ENCODE results near the gene SF3B3.
"Not testable (repeated sequence)": the region's sequence is repeated elsewhere in the genome, so short reads cannot be mapped to it uniquely, and the experiment has no call there.

The SF3B3 gene

DNA sequence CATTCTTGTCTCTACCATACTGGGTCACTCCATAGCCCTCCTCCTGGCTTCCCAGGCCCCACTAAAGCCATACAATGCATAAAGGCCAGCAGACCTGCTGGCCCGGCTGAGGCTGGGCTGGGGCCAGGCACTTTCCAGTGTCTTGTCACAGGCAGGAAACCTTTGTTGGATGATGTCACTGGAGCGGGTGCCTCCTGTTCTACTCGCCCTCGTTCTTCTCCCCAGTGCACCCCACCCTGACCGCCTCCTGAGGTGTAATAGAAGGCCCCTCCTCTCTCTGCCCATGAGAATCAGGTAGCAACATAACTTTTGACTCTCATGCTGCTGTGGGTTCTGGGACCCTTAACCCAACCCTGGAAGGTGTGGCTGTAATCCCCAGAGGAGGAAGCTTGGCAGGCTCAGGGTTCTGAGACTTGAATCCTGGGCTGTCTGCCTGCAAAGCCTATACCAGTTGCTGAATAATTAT is 68.5 kb downstream of the SF3B3 start:
- DNase-seq, result no peak

DNA sequence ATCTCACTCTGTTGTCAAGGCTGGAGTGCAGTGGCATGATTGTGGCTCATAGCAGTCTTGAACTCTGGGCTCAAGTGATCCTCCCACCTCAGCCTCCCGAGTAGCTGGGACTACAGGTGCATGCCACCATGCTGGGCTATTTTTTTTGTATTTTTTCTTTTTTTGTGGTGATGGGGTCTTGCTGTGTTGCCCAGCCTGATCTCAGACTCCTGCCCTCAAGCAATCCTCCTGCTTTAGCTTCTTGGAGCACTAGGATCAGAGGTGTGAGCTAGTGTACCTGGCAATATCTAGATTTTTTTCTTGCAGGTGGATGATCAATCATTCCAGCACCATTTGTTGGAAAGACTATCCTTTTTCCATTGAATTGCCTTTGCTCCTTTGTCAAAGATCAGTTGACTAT is 69.9 kb downstream of the SF3B3 start:
- DNase-seq, result no peak

DNA sequence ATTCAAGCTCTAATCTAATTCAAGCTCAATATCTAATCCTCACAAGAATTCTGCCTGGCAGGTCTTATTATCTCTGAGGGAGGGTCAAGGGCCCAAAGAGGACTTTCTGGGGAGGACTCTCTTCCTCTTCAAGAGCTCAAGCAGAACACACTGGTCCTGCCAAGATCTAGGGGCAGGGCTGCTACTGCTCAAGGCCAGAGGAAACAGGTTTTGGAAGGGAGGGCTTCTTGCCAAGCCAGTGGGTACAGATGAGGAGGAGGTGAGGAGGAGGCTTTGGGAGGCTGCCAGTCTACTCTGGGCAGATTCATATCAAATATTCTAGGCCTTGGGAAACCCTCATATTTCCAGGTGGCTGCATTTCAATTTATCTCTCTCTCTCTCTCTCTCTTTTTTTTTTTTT is 71.0 kb downstream of the SF3B3 start:
- no peak for DNase-seq

DNA sequence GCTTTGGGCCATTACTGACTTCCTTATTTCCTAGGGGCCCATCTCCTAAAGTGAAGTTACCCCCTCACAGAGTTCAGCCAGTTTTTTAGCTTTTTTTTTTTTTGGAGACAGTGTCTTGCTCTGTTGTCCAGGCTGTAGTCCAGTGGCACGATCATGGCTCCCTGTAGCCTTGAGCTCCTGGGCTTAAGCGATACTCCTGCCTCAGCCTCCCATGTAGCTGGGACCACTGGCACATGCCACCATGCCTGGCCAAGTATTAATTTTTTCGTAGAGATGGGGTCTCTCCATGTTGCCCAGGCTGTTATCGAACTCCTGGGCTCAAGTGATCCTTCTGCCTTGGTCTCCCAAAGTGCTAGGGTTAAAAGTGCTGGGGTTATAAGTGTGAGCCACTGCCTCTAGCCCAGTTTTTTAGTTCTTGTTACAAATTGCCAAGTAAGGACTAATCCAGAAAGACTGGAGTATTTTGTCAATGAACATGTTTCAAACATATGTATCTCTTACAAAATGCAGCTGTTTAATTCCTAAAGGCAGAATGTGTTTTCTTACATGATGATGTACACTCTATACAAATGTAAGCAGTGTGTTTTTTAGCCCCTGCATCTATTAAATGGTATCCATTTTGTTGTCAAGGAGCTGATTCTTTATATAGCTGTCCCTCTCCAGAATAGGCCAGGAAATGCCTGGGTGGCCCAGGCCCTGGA is 73.7 kb downstream of the SF3B3 start:
- DNase-seq, result no peak

DNA sequence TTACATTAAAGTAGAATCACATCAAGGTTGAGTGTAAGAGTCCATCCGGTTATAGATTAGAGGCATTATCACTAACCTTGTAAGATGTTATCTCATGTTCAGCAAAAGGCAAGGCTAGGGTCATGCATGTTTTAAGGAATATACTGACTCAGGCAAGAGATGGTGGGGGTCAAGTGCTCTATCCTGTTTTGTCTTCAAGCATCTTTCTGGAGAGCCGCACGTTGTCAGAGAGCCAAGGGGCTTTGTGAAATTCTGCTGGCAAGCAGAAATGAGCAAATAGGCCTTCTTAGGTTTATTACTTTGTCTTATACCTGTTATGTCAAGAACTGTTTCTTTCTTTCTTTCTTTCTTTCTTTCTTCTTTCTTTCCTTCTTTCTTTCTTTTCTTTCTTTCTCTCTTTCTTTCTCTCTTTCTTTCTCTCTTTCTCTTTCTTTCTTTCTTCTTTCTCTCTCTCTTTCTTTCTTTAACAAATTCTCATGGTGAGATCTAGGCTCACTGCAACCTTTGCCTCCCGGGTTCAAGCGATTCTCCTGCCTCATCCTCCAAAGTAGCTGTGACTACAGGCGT is 75.4 kb downstream of the SF3B3 start:
- DNase-seq, result no peak

DNA sequence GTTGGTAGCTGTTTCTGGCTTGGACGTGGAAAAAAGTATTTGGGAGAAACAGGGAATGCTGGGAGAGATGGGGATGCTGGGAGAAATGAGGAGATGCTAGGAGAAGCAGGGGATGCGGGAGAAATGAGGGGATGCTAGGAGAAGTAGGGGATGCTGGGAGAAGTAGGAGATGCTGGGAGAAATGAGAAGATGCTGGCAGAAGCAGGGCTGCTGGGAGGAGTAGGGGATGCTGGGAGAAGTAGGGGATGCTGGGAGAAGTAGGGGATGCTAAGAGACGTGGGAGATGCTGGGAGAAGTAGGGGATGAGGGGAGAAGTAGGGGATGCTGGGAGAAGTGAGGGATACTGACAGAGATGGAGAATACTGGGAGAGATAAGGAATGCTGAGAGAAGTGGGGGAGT is 77.1 kb downstream of the SF3B3 start:
- DNase-seq, result no peak

DNA sequence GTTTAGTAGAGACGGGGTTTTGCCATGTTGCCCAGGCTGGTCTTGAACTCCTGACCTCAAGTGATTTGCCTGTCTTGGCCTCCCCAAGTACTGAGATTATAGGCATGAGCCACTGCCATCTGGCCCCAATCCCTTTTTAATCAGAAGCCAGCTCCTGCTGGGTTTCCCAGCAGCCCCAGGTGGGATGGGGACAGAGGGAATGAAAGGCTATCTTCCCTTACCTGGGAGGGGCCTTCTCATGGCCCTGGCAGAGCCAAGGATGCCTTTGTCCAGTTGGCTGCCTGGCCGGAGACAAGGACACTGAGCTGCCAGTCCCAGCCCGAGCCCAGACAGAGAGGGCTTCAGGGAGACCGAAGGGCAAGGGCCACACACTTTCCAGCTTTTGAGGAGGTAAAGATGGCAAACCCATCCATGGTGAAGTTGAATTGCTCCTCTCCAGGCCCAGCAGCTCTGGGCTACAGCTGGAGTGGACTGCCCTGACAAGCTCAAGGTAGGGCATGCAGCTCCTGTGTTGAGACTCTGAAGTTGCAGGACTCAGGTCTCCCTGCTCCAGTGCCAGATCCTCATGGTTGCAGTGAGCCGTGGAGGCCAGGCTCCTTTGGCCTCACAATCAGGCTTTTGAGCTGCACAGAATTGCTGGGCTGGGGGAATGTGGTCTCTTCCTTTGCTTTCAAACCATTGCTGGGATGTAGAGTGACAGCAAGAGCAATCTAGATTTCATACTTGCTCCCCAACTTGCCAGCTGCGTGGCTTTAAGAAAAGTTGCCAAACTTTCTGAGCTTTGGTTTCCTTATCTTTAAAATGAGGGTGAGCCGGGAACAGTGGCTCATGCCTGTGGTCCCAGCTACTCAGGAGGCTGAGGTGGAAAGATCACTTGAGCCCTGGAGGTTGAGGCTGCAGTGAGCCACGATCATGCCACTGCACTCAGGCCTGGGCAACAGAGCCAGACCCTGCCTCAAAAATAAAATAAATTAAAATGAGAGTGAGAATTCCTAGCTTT is 78.3 kb downstream of the SF3B3 start:
- DNase-seq, result no peak

DNA sequence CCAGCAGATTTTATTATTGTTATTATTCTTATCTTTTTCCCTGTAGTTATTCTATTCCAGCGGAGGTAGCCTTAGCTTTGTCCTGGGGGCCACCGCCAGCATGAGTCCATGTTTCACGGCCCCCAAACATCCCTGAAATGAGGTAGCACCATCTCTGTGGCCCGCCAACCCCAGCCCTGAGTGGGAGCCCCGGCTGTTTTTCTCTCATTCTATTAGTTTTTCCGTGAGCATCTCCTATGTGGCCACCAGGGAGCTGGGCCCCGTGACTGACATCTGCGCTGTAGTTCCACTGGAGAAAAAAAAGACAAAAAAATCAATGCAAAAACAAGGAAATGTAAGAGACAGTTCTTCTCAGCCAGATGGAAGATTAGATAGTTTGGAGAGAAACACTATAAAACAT is 79.2 kb downstream of the SF3B3 start:
- no peak for DNase-seq

DNA sequence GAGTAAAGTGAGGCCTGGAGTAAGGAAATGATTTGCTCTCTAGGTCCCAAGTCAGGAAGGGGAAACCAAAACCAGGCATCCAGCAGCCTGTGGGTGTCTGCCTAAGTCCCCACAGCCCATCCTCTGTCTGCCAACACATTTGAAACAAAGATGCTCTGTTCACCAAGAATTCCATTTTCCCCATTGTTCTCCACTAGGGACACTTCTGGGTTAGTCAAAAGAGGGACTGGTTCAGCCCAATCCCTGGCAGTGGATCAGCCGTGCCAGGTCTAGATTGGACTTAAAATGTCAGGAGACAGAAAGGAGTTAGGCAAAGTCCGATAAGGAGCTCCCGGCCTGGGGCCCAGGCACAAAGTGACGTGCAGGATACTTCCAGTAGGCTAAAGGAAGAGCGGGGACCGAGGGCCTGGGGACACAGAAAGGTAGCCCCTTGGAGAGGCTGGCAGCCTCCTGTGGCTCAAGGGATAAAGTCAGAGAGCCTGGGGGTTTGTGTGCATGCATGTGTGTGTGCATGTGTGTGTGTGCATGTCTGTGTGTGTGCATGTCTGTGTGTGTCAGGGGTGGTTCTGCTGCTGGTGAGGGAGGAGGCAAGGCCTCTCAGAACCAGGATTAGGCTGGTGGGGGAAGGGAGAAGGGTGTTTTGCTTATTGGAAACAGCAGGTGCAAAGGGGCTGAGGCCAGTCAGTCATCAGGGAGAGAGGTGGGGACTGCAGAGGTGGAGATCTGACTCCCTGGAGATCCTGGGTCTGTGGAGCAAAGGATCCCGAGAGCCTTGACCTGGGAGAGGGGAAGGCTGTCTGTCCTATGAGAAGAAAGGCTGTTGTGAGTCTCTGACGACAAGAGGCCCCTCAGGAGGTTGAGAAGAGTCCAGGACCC is 81.0 kb downstream of the SF3B3 start:
- DNase-seq, result no peak

DNA sequence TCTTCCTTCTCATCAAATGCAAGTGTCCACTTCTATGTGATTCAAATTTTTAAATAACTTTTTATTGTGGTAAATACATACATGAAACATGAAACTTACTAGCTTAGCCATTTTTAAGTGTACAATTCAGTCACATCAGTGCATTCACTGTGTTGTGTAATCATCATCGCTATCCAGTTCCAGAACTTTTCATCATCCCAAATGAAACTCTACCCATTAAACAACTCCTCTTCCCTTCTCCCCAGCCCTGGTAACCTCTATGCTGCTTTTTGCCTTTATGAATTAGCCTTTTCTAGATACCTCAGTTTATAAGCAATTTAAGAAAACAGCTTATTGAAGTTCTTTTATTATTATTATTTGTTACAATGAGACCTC is 81.7 kb downstream of the SF3B3 start:
- no peak for DNase-seq

DNA sequence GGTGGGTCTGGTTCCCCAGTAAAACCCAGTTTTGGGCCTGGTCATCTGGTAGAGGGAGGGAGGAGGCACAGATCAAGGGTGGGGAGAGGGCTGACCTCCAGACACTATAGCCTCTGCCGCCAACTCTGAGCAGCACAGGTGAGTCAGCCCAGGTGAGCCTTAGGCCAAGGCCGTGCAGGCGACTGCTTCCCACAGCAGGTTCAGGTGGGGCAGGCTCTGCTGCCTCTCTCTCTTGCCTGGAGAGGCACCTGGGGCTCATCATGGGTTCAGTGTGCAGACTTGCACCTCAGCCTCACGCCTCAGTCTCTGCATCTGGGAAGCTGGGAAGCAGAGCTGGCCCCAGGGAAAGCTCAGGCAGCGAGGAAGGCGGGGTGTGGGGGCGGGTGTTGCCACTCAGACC is 84.9 kb downstream of the SF3B3 start:
- no peak for DNase-seq

DNA sequence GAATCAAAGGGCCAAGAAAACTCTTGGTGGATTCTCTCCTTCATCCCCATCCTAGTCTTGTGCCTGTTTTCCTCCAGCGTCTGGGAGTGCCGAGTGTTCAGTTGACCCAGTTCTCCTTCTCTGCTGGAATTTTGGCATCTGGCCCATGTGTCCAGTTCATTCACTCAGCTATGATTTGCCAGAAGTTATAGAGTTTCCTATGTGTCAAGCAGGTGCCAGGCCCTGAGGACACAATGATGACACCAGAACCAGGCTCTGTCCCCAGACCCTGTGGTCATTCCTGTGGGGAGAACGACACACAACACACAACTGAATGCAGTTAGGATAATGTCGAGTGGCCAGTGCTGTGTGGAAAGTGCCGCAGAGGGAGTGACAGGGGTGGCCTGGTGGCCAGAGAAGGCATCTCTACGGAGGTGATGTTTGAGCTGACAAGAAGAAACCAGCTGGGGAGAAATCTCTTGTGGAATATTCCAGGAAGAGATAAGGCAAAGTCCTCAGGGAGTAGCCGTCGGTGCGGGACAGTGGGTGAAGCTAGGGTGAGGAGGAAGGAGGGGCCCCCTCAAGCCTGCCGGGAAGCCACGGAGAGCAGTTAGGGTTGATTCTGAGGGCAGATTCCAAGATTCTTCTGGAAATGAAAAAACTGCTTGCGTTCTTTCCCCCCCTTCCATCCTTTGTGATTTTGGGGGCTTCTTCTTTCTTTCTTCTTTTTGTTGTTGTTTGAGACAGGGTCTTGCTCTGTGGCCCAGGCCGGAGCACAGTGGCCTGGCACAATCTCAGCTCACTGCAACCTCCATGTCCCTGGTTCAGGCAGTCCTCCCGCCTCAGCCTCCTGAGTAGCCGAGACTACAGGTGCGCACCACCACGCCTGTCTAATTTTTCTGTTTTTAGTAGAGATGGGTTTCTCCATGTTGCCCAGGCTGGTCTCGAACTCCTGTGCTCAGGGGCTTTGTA is 86.9 kb downstream of the SF3B3 start:
- DNase-seq, result no peak

DNA sequence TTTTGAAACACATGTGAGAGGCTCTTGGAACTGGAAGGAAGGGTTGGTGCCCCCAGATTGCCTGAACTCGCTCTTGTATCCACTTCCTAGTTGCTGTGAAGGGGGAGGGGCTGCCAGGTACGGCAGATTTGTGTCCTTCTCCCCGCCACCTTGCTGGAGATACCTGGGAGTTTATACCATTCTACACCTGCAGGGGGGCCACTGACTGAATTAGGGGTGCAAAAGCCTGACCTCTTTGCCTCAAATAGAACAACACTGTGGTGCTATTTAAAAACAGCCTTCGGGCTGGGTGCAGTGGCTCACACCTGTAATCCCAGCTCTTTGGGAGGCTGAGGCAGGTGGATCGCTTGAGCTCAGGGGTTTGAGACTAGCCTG is 87.6 kb downstream of the SF3B3 start:
- no peak for DNase-seq

DNA sequence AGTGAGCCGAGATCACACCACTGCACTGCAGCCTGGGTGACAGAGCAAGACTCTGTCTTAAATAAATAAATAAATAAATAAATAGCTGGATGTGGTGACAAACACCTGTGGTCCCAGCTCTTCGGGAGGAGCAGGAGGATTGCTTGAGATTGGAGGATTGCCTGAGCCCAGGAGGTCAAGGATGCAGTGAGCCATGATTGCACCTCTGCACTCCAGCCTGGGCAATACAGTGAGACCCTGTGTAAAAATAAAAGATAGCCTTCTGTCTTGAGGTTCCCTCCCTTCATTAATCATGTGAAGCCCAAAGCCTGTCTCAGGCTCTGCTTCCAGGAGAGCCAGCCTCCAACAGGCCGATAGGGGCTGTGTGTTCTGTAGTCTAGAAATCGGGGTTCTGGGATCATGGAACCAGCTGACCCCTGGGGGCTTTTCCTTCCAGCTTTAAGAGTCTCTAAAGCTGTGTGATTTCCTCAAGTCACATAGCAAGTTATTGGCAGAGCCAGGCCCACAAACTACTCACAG is 88.2 kb downstream of the SF3B3 start:
- DNase-seq, result no peak

DNA sequence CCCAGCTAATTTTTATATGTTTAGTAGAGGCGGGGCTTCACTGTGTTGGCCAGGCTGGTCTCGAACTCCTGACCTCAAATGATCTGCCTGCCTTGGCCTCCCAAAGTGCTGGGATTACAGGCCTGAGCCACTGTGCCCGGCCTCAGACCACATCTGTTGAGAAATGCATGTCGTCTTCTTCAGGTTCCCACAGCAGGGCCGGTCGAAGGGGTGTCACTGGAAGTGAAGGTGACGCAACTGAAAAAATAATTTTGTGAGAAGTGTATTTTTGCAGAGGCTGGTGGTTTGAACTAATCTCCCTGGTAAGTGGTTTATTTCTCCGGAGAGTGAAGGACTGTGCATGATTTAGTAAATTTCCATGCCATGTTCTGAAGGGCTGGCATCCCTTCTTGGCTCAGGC is 89.3 kb downstream of the SF3B3 start:
- no peak for DNase-seq

DNA sequence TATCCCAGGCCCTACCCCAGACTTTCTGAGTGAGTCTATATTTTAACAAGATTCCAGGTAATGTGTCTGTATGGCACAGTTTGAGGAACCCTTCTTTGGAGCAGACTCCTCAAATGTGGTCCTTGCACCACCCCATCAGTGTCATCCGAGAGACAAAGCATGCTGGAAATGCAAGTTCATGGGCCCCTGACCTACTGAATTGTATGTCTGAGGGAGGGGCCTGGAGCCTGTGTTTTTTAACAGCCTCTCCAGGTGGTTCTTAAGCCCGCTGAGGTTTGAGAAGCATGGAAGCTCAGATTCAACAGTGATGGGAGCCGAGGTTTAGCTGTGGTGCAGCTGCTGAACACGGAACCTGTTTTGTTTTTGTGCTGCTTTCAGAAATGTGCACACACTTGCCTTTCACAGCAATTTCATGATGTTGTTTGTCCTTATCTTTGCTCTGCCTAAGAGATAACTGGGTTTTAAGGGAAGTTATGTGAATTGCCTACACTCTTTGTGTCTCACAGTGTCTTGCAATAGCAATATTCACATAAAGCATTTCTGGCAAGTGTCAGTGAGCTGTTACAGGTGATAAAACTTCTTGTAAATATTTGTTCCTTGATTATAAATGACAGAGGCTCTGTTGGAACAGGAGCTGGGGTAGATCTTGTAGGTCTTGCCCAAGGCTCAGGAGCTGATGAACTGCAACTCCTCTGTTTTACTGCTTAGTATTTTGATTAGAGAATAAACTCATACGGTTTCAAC is 90.8 kb downstream of the SF3B3 start:
- DNase-seq, result no peak

DNA sequence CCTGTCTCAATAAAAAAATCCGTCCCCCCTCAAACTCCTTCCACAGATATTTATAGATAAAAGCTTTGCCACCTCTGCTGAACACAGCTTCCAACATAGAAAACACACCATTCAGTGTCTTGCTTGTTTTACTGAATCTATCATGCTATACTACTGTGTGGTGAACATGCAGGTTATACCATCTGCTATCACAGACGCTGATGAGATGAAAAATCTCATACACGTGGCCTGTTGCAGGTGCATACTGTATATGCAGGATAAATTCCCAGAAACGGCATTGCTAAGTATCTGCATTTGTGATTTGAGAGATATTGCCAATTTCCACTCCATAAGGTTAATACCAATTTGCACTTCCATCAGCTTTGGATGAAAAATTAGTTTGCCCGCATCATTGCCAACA is 92.3 kb downstream of the SF3B3 start:
- DNase-seq, result no peak

DNA sequence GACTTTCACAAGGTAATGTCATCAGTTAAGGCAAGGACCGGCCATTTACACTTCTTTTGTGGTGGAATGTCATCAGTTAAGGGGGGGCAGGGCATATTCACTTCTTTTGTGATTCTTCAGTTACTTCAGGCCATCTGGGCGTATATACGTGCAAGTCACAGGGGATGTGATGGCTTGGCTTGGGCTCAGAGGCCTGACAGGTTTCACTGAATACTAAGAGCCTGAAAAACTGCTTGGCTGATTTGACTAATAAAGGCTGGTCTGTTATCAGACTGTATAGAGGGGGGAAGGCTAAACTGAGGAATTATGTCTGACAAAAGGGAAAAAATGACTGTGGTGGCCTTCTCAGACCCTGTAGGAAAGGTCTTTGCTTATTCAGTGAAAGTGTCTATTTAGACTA is 98.2 kb downstream of the SF3B3 start:
- DNase-seq, result not testable (repeated sequence)
